Epithelial cell of proximal tubule (primary cell): Measurements from ENCODE around the gene VKORC1. TPM values are rescaled to one million over a fixed set of nuclear protein-coding genes. Genes with fewer than 3 reads are reported as not detected.

Experiments used
- DNase-seq: peaks from one replicate; pipeline ENCODE4 v3.0.0-alpha.2; 2011; ENCODE audit warnings: low read depth
- H3K4me3 ChIP-seq: 2 replicates; pipeline ENCODE4 v1.5.1; 2011; ENCODE audit warnings: low read depth, mild to moderate bottlenecking, low read length
- CTCF ChIP-seq: conservative IDR thresholded peaks from 2 replicates; pipeline ENCODE4 v1.5.1; 2012; ENCODE audit warnings: low read depth, mild to moderate bottlenecking, low read length
- total RNA-seq: library from RNA; depleted of rRNA; stranded (reverse); fragments of >200 nt; gene quantifications from 2 replicates; pipeline ENCODE4 v1.2.3, GENCODE V29; 2015

VKORC1 gene
- total RNA-seq, 1 donor from 2014 or later: 214 TPM

- TF ChIP-seq CTCF: no peak
- H3K4me3 ChIP-seq: no peak overlapping the region
- no peak for DNase-seq
Observed at GRCh38 chr16:31076319-31076718, 18.3 kb downstream of the VKORC1 start.

- DNase-seq: no peak
- no peak for TF ChIP-seq CTCF
- H3K4me3 ChIP-seq: peak overlapping the region; percentile 81
Observed at GRCh38 chr16:31074814-31075183, 19.8 kb downstream of the VKORC1 start.

GRCh38 chr16:31073970-31074813 lies 20.4 kb downstream of the VKORC1 start, which contains the start of the genes ZNF646 and ZNF668:
TSS of gene ZNF646 (plus strand) at chr16:31074422. CDS start at chr16:31076325, 1,903 bp downstream.
TSS of gene ZNF668 (minus strand) at chr16:31074240. CDS start at chr16:31064459, 9,781 bp downstream.
- DNase-seq: peak; percentile 94
- H3K4me3 ChIP-seq: peak within 1 kb of the TSS; percentile 81
- no peak for TF ChIP-seq CTCF

- TF ChIP-seq CTCF: no peak
- no peak for DNase-seq
Observed at GRCh38 chr16:31073142-31073969, 21.2 kb downstream of the VKORC1 start.

GRCh38 chr16:31072540-31073141 lies 22.0 kb downstream of the VKORC1 start:
- peak; percentile 2 for TF ChIP-seq CTCF
- peak overlapping the region; percentile 81 for H3K4me3 ChIP-seq
- DNase-seq: no peak

More at GRCh38 chr16:31073142-31073969, 21.2 kb downstream of the VKORC1 start:
- H3K4me3 ChIP-seq: peak overlapping the region; percentile 81

- DNase-seq: no peak
- H3K4me3 ChIP-seq: peak overlapping the region; percentile 81
- no peak for TF ChIP-seq CTCF
Observed at GRCh38 chr16:31071861-31072260, 22.7 kb downstream of the VKORC1 start.
